HCT116 (cell line): ENCODE measurements around the gene NPPB. TPM values are rescaled to one million over a fixed set of nuclear protein-coding genes. Genes with fewer than 3 reads are reported as not detected.

Source experiments
- ATAC-seq: fragments of 200-7000 bp; cut with Tn5 transposase; 2 replicates; pipeline ENCODE4 v1.9.1; 2020; ENCODE audit warnings: mild to moderate bottlenecking, moderate library complexity
- BruUV-seq: library from RNA; stranded (reverse); fragments of 400-500 nt; replicated peaks from 2 replicates; lab custom pipeline; 2021; lab: Mats Ljungman, UMichigan
- CTCF ChIA-PET: fragments of 300-600 bp; sonication (Branson Sonifier 250); formaldehyde crosslinking; loops from one replicate; lab custom pipeline; 2021; ENCODE audit warnings: antibody characterized with exemption; lab: Charles Lee
- POLR2A ChIA-PET: fragments of 300-600, 350-600 bp; sonication (Branson Sonifier 250); formaldehyde crosslinking; loops from one replicate; lab custom pipeline; 2021; ENCODE audit warnings: antibody characterized with exemption; lab: Charles Lee
- RAD21 ChIA-PET, 2 experiments: fragments of 300-600 bp; sonication (Branson Sonifier 250); formaldehyde crosslinking; loops; one replicate each; lab custom pipeline; 2023; ENCODE audit warnings: low total read pairs in 2 of 2; ENCODE audit not compliant: uncharacterized antibody in 2 of 2, unreplicated experiment in 2 of 2, low non-redundant PET in 1 of 2; lab: Charles Lee
- DNase-seq: peaks from one replicate; pipeline ENCODE4 v3.0.0-alpha.2; 2010; ENCODE audit warnings: low read depth, low spot score
- H2AFZ ChIP-seq: fragments of 200-600 bp; shearing (Covaris generic), sonication (generic); 2 replicates; pipeline ENCODE4 v1.6.1; 2017; ENCODE audit warnings: low read depth, mixed run types, mixed read lengths, antibody characterized with exemption, low read length; ENCODE audit not compliant: poor library complexity, severe bottlenecking
- H3K27ac ChIP-seq: 2 replicates; pipeline ENCODE4 v1.5.1; 2012; ENCODE audit warnings: low read depth, low read length
- H3K27me3 ChIP-seq: fragments of 200-600 bp; sonication (generic); 2 replicates; pipeline ENCODE4 v1.6.1; 2016; ENCODE audit warnings: mixed run types, low read length, mixed read lengths; ENCODE audit not compliant: insufficient read depth
- H3K36me3 ChIP-seq, 2 experiments: fragments of 200-500 bp in 1 of 2; fragments of 200-600 bp in 1 of 2; sonication (Bioruptor generic) in 1 of 2; sonication (generic) in 1 of 2; 2 replicates each; pipeline versions ENCODE4 v1.5.1 to v1.6.1; 2014 to 2016; ENCODE audit warnings: low read length in 2 of 2, inconsistent platforms in 1 of 2, mixed read lengths in 1 of 2, mixed run types in 1 of 2; ENCODE audit not compliant: insufficient read depth in 2 of 2, control insufficient read depth in 1 of 2
- H3K4me1 ChIP-seq, 2 experiments: fragments of 200-600 bp in 1 of 2; sonication (generic) in 1 of 2; 2 replicates each; pipeline versions ENCODE4 v1.5.1 to v1.6.1; 2012 to 2017; ENCODE audit warnings: low read length in 2 of 2, inconsistent platforms in 1 of 2, mild to moderate bottlenecking in 1 of 2, mixed read lengths in 1 of 2, mixed run types in 1 of 2, moderate library complexity in 1 of 2; ENCODE audit not compliant: insufficient read depth in 2 of 2, control insufficient read depth in 1 of 2
- H3K4me2 ChIP-seq: fragments of 200-600 bp; sonication (generic); 2 replicates; pipeline ENCODE4 v1.6.1; 2017; ENCODE audit warnings: mixed run types, low read length, mixed read lengths
- H3K4me3 ChIP-seq, 2 experiments: fragments of 200-600 bp in 1 of 2; sonication (generic) in 1 of 2; replicated peaks in 1 of 2; 2 replicates each; pipeline ENCODE4 v1.5.1; 2011 to 2016; ENCODE audit warnings: low read length in 2 of 2, control low read depth in 1 of 2, low read depth in 1 of 2, mild to moderate bottlenecking in 1 of 2, mixed read lengths in 1 of 2, mixed run types in 1 of 2
- H3K79me2 ChIP-seq: fragments of 200-600 bp; sonication (generic); 2 replicates; pipeline ENCODE4 v1.6.1; 2017; ENCODE audit warnings: mild to moderate bottlenecking, mixed run types, low read length, moderate library complexity, mixed read lengths; ENCODE audit not compliant: insufficient read depth
- H3K9ac ChIP-seq: fragments of 200-600 bp; sonication (generic); 2 replicates; pipeline ENCODE4 v1.6.1; 2016; ENCODE audit warnings: low read length, mixed read lengths
- H3K9me2 ChIP-seq: fragments of 200-600 bp; sonication (generic), shearing (Covaris generic); 2 replicates; pipeline ENCODE4 v1.6.1; 2017; ENCODE audit warnings: mixed run types, mild to moderate bottlenecking, moderate library complexity; ENCODE audit not compliant: insufficient read depth
- H3K9me3 ChIP-seq, 2 experiments: fragments of 200-500 bp in 1 of 2; fragments of 200-600 bp in 1 of 2; sonication (Bioruptor generic) in 1 of 2; sonication (generic) in 1 of 2; 2 replicates each; pipeline ENCODE4 v1.6.1; 2014 to 2017; ENCODE audit warnings: low read length in 2 of 2, mixed read lengths in 2 of 2, inconsistent platforms in 1 of 2, low read depth in 1 of 2, mild to moderate bottlenecking in 1 of 2, mixed run types in 1 of 2, moderate library complexity in 1 of 2; ENCODE audit not compliant: control insufficient read depth in 1 of 2, insufficient read depth in 1 of 2
- H4K20me1 ChIP-seq: fragments of 200-600 bp; sonication (generic), shearing (Covaris generic); 2 replicates; pipeline ENCODE4 v1.6.1; 2017; ENCODE audit warnings: mixed run types, mild to moderate bottlenecking, moderate library complexity; ENCODE audit not compliant: insufficient read depth
- ATF3 ChIP-seq: IDR thresholded peaks from 2 replicates; pipeline ENCODE4 v1.6.1; 2012
- CBX3 ChIP-seq: IDR thresholded peaks from 2 replicates; pipeline ENCODE4 v1.6.1; 2012; ENCODE audit warnings: low read depth
- CEBPB ChIP-seq: IDR thresholded peaks from 2 replicates; pipeline ENCODE4 v1.6.1; 2012; ENCODE audit warnings: low read depth
- EGR1 ChIP-seq: IDR thresholded peaks from 2 replicates; pipeline ENCODE4 v1.6.1; 2012; ENCODE audit warnings: low read depth
- ELF1 ChIP-seq: IDR thresholded peaks from 2 replicates; pipeline ENCODE4 v1.6.1; 2012; ENCODE audit warnings: low read depth, borderline replicate concordance
- EZH2phosphoT487 ChIP-seq: fragments of 200-600 bp; IDR thresholded peaks from 2 replicates; pipeline ENCODE4 v1.6.1; 2018; ENCODE audit warnings: antibody characterized with exemption, borderline replicate concordance
- FOSL1 ChIP-seq: IDR thresholded peaks from 2 replicates; pipeline ENCODE4 v1.6.1; 2012; ENCODE audit warnings: low read depth
- MAX ChIP-seq: IDR thresholded peaks from 2 replicates; pipeline ENCODE4 v1.6.1; 2012
- POLR2A ChIP-seq: IDR thresholded peaks from 2 replicates; pipeline ENCODE4 v1.7.0; 2011; ENCODE audit warnings: borderline replicate concordance; ENCODE audit not compliant: insufficient read depth, insufficient read length; ENCODE audit errors: extremely low read depth
- POLR2AphosphoS5 ChIP-seq: IDR thresholded peaks from 2 replicates; pipeline ENCODE4 v1.6.1; 2011; ENCODE audit warnings: mild to moderate bottlenecking, low read depth, low read length, moderate library complexity
- RAD21 ChIP-seq: IDR thresholded peaks from 2 replicates; pipeline ENCODE4 v1.6.1; 2012; ENCODE audit warnings: low read depth, mild to moderate bottlenecking
- REST ChIP-seq: IDR thresholded peaks from 2 replicates; pipeline ENCODE4 v1.6.1; 2012; ENCODE audit warnings: low read depth
- SIN3A ChIP-seq: IDR thresholded peaks from 2 replicates; pipeline ENCODE4 v1.6.1; 2012; ENCODE audit warnings: low read depth
- SP1 ChIP-seq: IDR thresholded peaks from 2 replicates; pipeline ENCODE4 v1.6.1; 2012; ENCODE audit warnings: low read depth
- SRF ChIP-seq: IDR thresholded peaks from 2 replicates; pipeline ENCODE4 v1.6.1; 2012; ENCODE audit warnings: low read depth
- TCF7L2 ChIP-seq: IDR thresholded peaks from 2 replicates; pipeline ENCODE4 v1.7.0; 2011; ENCODE audit warnings: borderline replicate concordance, inconsistent platforms; ENCODE audit not compliant: insufficient read depth, insufficient read length; ENCODE audit errors: extremely low read depth
- ZFX ChIP-seq: fragments of 450-650 bp; IDR thresholded peaks from 2 replicates; pipeline ENCODE4 v1.6.1; 2017
- ZNF274 ChIP-seq: fragments of 200-500 bp; sonication (Bioruptor generic); IDR thresholded peaks from 2 replicates; pipeline ENCODE4 v1.6.1; 2014; ENCODE audit warnings: mild to moderate bottlenecking, low read depth, low read length, inconsistent platforms
- intact Hi-C: fragments of 100-400 bp; cut with micrococcal nuclease; formaldehyde crosslinking; loops from 2 replicates; pipeline ENCODE4 v1.10.0; 2022
- total RNA-seq: library from RNA; stranded (reverse); gene quantifications from one replicate; pipeline ENCODE4 v1.2.1, GENCODE V29; 2021; ENCODE audit not compliant: unreplicated experiment
- TF ChIP-seq, protein P1 (sequence below), 3 experiments: fragments of 200-600 bp in 1 of 3; sonication (generic) in 1 of 3; IDR thresholded peaks in 2 of 3; conservative IDR thresholded peaks in 1 of 3; 2 replicates each; pipeline ENCODE4 v1.5.1; 2012 to 2017; ENCODE audit warnings: low read depth in 2 of 3, low read length in 2 of 3, antibody characterized with exemption in 1 of 3, borderline replicate concordance in 1 of 3, control low read depth in 1 of 3, mild to moderate bottlenecking in 1 of 3, mixed read lengths in 1 of 3, mixed run types in 1 of 3, moderate library complexity in 1 of 3; ENCODE audit not compliant: insufficient read depth in 1 of 3

Gene NPPB
- total RNA-seq, 1 experiment from 2014 or later: not detected

GRCh38 chr1:11833900-11834299, 24.8 kb downstream of the NPPB start:
- ChIA-PET POLR2A (no interaction called here), RAD21 (no interaction called here), CTCF (no interaction called here)
- H3K79me2 ChIP-seq: no peaks in the 10 kb centered on the region
- H4K20me1 ChIP-seq: no peaks in the 10 kb centered on the region
- H3K9ac ChIP-seq: no peak overlapping the region
- H3K27me3 ChIP-seq: no peaks in the 10 kb centered on the region
- no peaks in the 10 kb centered on the region for H3K9me3 ChIP-seq
- BruUV-seq: no TSS peak
- H3K4me2 ChIP-seq: no peak overlapping the region
- no peak overlapping the region for H3K27ac ChIP-seq
- H3K4me1 ChIP-seq: no peaks in the 10 kb centered on the region
- H2AFZ ChIP-seq: no peak overlapping the region
- no peak for TF ChIP-seq EGR1
- TF ChIP-seq SIN3A: no peak
- no peak for TF ChIP-seq ZNF274
- TF ChIP-seq SRF: no peak
- TF ChIP-seq ATF3: no peak
- no peak for TF ChIP-seq TCF7L2
- TF ChIP-seq EZH2phosphoT487: no peak
- no peak for TF ChIP-seq POLR2AphosphoS5
- no peak for TF ChIP-seq CEBPB
- TF ChIP-seq POLR2A: no peak
- TF ChIP-seq SP1: no peak
- no peak for TF ChIP-seq ELF1
- no peak for TF ChIP-seq REST
- no peak for TF ChIP-seq MAX
- TF ChIP-seq RAD21: no peak
- TF ChIP-seq ZFX: no peak
- TF ChIP-seq FOSL1: no peak
- TF ChIP-seq CBX3: no peak
- TF ChIP-seq, protein P1, sequence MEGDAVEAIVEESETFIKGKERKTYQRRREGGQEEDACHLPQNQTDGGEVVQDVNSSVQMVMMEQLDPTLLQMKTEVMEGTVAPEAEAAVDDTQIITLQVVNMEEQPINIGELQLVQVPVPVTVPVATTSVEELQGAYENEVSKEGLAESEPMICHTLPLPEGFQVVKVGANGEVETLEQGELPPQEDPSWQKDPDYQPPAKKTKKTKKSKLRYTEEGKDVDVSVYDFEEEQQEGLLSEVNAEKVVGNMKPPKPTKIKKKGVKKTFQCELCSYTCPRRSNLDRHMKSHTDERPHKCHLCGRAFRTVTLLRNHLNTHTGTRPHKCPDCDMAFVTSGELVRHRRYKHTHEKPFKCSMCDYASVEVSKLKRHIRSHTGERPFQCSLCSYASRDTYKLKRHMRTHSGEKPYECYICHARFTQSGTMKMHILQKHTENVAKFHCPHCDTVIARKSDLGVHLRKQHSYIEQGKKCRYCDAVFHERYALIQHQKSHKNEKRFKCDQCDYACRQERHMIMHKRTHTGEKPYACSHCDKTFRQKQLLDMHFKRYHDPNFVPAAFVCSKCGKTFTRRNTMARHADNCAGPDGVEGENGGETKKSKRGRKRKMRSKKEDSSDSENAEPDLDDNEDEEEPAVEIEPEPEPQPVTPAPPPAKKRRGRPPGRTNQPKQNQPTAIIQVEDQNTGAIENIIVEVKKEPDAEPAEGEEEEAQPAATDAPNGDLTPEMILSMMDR (IDR thresholded peaks at IDR 0.05 in 2 of 3, conservative IDR thresholded peaks at IDR 0.05 in 1 of 3; ENCODE audit: borderline replicate concordance in 1 of 3, insufficient read depth in 1 of 3, low read depth in 2 of 3, low read length in 2 of 3): no peak
- DNase-seq: no peak
- no peak for ATAC-seq
- H3K9me2 ChIP-seq: no peaks in the 10 kb centered on the region
- H3K4me3 ChIP-seq: no peak overlapping the region
- peaks cover 5 to 15% of the 10 kb centered on the region in 2 experiments; a peak in 2 of 4 replicates for H3K36me3 ChIP-seq
- intact Hi-C loops: loop anchor here (10.0 kb wide), 2 partner anchors 371 to 799 kb away; no protein-coding TSS in a partner anchor
